ENCODE results near the gene HIPK4.

DNA sequence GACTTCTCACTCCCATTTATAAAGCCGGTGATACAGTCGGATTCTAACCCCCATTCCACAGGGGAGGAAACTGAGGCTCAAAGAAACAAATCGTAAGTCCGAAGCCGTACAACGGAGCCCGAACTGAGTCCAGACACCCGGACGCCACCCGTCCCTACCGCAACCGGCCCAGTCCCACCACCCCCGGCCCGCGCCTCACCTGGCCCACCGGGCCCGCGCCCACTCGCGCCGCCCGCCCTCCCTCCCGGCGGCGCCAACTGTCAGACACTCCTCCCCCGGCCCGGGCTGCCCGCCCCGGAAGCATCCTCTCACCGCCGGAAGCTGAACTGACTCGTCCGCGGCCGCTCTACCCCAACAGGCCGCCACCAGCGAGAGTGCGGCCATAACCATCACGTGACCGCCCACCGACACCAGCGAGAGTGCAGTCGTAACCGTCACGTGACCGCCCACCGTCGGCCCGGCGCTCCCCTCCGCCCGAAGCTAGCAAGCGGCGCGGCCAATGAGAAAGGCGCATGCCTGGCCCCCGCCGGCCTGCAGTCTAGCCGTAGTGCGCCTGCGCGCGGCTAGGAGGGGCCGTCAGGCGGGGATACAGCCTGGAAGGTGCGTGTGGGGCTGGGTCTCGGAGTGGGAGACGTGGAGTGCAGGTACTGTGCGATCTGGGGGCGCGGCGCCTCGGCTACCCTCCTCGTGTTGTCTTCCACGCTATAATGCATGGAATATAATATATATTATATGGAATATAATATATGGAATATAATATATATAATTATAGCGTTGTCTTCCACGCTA, 41.7 kb downstream of the HIPK4 start, which contains the start of the genes C19orf47 and PLD3:
- no peak for TF ChIP-seq GATA3 (IDR thresholded peaks at IDR 0.05; ENCODE audit: low read depth, low read length)
- no peak; the same call in 1 of the 2 replicates for TF ChIP-seq GATA2 (IDR thresholded peaks at IDR 0.05; ENCODE audit: low read depth, low read length)

All from SH-SY5Y (cell line).